Activated CD4-positive, alpha-beta T cell treated with anti-CD3 and anti-CD28 coated beads for 48 hours (primary cell): Measurements from ENCODE around the gene GPSM1.
"Not testable (repeated sequence)": the region's sequence is repeated elsewhere in the genome, so short reads cannot be mapped to it uniquely, and the experiment has no call there.

ENCODE experiments used
- DNase-seq: peaks from one replicate; pipeline ENCODE4 v3.0.0-alpha.2; 2020

The GPSM1 gene

GRCh38 chr9:136347472-136348256 lies 20.3 kb downstream of the GPSM1 start:
- no peak for DNase-seq

DNA sequence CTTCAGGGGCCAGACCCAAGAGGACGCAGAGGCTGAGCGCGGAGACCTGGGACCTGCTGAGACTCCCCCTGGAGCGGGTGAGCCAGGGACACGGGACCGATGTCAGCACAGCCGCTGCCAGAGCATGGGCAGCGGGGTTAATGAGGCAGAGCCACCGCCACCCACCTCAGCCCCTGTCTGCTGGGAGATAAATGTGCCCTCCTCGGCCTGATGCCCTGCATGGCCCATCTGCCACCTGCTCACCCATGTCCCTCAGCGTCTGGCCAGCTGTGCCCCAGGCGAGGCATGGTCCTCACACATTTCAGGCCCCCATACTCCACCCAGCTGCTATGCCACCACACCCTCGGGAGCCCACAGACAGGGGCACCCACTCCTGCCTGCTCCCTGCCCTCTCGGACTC lies 21.4 kb downstream of the GPSM1 start:
- DNase-seq: no peak

- DNase-seq: no peak
Measured at GRCh38 chr9:136349546-136349945, 22.2 kb downstream of the GPSM1 start.

- no peak for DNase-seq
Measured at GRCh38 chr9:136351252-136351800, 24.0 kb downstream of the GPSM1 start.

- not testable (repeated sequence) for DNase-seq
Measured at GRCh38 chr9:136351868-136352267, 24.5 kb downstream of the GPSM1 start.

DNA sequence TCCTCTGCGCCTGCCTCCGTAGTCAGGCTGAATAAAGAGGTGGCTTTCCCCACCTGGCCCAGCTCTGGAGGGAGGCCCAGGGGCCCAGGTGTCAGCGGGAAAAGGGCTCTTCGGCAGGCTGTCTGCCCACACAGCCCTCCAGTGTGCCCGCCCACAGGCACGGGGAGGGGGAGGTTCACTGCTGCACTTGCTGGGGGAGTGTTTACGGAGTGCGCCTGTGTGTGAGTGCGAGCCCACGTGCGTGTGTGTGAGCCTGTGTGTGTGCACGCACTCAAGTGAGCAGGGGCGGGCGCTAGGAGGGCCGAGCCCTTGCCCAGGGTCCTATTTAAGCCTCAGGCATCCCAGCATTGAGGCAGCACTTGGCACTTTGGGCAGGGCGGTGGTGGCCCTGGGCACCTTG lies 25.3 kb downstream of the GPSM1 start:
- DNase-seq: no peak

DNA sequence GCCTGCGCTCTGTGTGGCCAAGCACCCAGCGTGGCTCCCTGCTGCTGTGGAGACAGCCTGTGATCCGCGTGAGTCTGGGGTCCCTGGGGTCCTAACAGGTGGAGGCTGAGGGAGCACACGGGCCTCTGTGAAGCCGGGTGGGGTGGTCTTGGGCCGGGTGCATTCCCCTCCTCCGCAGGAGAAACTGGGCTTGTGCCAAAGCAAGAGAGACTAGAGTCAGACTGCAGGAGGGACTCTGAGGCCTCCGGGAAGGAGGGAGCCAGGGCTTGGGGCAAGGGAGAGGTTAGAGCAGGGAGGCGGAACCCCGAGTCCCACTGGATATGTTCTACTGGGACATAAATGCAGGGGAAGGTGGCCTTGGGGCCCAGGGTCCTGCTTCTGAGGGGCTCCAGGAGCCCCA lies 25.7 kb downstream of the GPSM1 start:
- no peak for DNase-seq

- DNase-seq: no peak
Measured at GRCh38 chr9:136353757-136354488, 26.6 kb downstream of the GPSM1 start.

GRCh38 chr9:136354592-136355085 lies 27.3 kb downstream of the GPSM1 start:
- no peak for DNase-seq

- DNase-seq: no peak
Measured at GRCh38 chr9:136355616-136356557, 28.5 kb downstream of the GPSM1 start.

- DNase-seq: no peak
Measured at GRCh38 chr9:136357202-136357725, 29.9 kb downstream of the GPSM1 start.

DNA sequence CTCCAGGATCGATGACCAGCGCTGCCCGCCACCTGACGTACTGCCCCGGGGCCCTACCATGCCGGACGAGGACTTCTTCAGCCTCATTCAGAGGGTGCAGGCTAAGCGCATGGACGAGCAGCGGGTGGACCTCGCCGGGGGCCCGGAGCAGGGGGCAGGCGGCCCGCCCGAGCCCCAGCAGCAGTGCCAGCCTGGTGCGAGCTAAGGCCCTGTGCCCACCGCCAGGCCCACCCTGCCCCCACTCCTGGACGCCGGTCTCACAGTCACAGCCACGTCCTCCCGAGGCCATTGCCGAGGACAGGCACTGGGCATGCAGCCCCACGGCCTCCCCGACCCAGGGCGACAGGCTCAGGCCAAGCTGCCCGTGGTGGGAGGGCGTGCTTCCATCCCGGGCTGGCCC lies 30.7 kb downstream of the GPSM1 start:
- DNase-seq: no peak

DNA sequence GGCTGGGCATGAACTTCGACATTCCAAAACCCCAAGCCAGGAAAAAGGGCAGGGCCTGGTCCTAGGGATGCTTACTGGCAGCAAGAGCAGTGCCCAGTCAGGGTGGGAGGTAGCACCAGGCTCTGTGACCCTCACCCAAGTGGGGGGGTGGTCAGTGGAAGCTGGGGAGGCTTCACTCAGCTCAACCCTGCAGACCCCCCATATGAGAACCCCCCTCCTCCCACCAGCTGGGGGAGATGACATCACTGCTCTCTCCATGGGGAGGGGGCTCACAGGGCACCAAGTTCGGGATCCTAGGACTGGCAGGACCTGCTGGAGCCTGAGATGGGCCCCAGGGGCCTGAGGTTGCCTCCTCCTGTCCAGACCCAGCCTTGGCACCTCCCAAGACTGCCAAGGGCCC lies 31.5 kb downstream of the GPSM1 start:
- DNase-seq: no peak

- no peak for DNase-seq
Measured at GRCh38 chr9:136359774-136360718, 32.7 kb downstream of the GPSM1 start.

DNA sequence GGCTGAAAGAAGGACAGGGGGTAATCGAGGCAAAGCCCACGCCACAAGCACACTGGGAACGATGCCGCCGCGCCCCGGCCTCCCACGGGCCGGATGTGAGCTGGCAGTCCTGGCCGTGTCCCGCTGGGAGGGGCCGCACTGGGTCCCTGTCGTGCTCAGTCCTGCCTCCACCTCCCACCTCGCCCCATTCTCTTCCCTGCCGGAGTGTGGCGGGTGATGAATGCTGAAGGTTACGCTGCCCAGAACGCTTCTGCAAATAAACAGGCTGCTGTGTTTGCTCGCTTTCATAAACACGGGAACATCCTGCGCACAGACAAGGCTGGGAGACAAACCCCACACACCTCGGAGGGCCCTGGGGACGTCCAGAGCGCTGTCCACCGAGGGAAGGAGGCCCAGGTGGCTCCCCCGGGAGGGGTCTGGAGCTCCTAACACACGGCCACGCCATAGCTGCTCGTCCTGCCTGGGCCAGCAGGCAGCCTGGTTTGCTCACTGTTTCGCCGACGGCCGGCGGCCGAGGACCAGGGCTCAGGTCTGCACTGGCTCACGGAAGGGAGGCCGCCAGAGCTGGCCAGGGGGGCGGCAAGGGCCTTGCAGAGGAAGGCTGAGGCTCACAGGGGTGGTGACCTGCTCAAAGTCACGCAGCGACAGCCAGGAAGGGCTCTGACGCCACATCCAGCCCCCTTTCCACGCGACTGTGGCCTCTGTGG lies 33.9 kb downstream of the GPSM1 start:
- DNase-seq: no peak

DNA sequence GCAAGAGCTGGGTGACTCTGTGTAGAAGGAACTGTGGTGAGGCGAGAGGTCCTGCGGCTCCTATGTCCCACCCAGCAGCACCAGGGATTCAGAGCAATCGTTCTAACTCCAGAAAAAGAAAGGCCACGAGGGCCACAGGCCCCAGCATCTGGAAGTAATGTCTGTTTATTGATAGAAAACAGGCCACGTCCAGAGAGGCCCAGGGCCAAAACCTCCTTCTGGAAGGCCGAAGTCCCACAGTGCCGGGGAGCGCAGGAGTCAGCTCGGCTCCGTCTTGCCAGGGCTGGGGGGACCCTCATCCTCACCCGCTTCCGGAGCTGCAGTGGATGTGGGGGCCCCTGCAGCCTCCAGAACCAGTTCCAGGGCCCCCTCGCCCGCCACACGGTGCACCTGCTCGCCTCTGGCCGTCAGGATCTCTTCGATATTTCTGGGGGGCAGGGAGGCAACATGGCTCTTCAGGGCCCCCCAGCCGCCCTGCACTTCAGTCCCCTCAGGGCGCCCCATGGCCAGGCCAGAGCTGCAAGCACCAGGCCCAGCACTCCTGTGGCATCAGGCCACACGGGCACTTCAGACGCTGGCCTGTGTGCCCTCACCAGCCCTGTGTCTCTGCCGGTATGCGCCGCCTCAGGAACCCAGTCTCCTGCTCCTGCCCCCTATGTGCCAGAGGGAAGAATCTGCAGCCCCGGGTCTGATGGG lies 34.6 kb downstream of the GPSM1 start:
- no peak for DNase-seq

GRCh38 chr9:136362450-136362784 lies 35.1 kb downstream of the GPSM1 start:
- no peak for DNase-seq

GRCh38 chr9:136363106-136363948 lies 36.0 kb downstream of the GPSM1 start, which contains the start of gene DNLZ:
DNLZ (minus strand) TSS chr9:136363744; CDS start chr9:136363714, 30 bp downstream.
- peak; percentile 98 for DNase-seq
